K562 (cell line): ENCODE measurements around the gene DROSHA. TPM values are rescaled to one million over a fixed set of nuclear protein-coding genes. Genes with fewer than 3 reads are reported as not detected.
A peak's percentile ranks its signal among the peaks of the same experiment; 100 is the strongest.

Experiments
- ETS1 ChIP-seq: conservative IDR thresholded peaks from 2 replicates; pipeline ENCODE4 v1.6.1; 2011; ENCODE audit warnings: low read depth, mild to moderate bottlenecking, low read length; ENCODE audit not compliant: control insufficient read depth
- FIP1L1 ChIP-seq: fragments of 200-400 bp; formaldehyde crosslinking; IDR thresholded peaks from 2 replicates; pipeline ENCODE4 v1.6.1; 2018; ENCODE audit warnings: mild to moderate bottlenecking, low read depth, low read length; ENCODE audit not compliant: poor library complexity, severe bottlenecking
- FOXA3 ChIP-seq, 2 experiments: fragments of 450-650 bp in 1 of 2; sonication (generic) in 1 of 2; formaldehyde crosslinking; IDR thresholded peaks in 1 of 2; conservative IDR thresholded peaks in 1 of 2; 2 replicates each; pipeline versions ENCODE4 v1.4.0 to v1.8.0; 2020 to 2022; ENCODE audit warnings: mild to moderate bottlenecking in 2 of 2, missing genetic modification reagents in 1 of 2
- IRF1 ChIP-seq: sonication (generic); formaldehyde crosslinking; IDR thresholded peaks from 2 replicates; pipeline ENCODE4 v1.8.0; 2022; ENCODE audit warnings: missing genetic modification reagents, mild to moderate bottlenecking, borderline replicate concordance
- MYC ChIP-seq, 2 experiments: fragments of 250-450 bp in 1 of 2; sonication (Bioruptor Pico) in 1 of 2; IDR thresholded peaks; 2 replicates each; pipeline versions ENCODE4 v1.5.1 to v1.6.1; 2012 to 2021; ENCODE audit warnings: low read depth in 2 of 2, borderline replicate concordance in 1 of 2, improper control_type of control experiment in 1 of 2, low read length in 1 of 2, mild to moderate bottlenecking in 1 of 2, moderate library complexity in 1 of 2
- PKNOX1 ChIP-seq: fragments of 450-650 bp; IDR thresholded peaks from 2 replicates; pipeline ENCODE4 v1.6.1; 2016
- SPI1 ChIP-seq: IDR thresholded peaks from 2 replicates; pipeline ENCODE4 v1.6.1; 2011; ENCODE audit warnings: low read depth, low read length, control low read depth, borderline replicate concordance
- SUPT5H ChIP-seq: fragments of 450-650 bp; IDR thresholded peaks from 2 replicates; pipeline ENCODE4 v1.6.1; 2016
- ZBTB7A ChIP-seq: IDR thresholded peaks from 2 replicates; pipeline ENCODE4 v1.6.1; 2011; ENCODE audit warnings: low read depth, mild to moderate bottlenecking, low read length, moderate library complexity, borderline replicate concordance; ENCODE audit not compliant: control insufficient read depth
- ZNF707 ChIP-seq: fragments of 250-450 bp; sonication (Bioruptor Pico); conservative IDR thresholded peaks from 2 replicates; pipeline ENCODE4 v1.8.0; 2022; ENCODE audit warnings: inconsistent platforms, mild to moderate bottlenecking, moderate library complexity
- polyA plus RNA-seq, 8 experiments: library from polyadenylated mRNA; depleted of rRNA in 4 of 8; stranded (reverse) in 5 of 8; unstranded in 3 of 8; fragments of >200 nt; fragmentation: Nextera tagmentation in 2 of 8; fragmentation: Illumina TruSeq in 1 of 8; extraction: Ambion mirVana in 2 of 8; extraction: Trizol in 1 of 8; gene quantifications; 2 replicates each; pipeline versions ENCODE4 v1.2.1 to v1.2.3, GENCODE V29; 2011 to 2014; ENCODE audit warnings: inconsistent platforms in 1 of 8, missing spikeins in 1 of 8
- total RNA-seq, 7 experiments: library from RNA; depleted of rRNA in 6 of 7; stranded (reverse); fragments of >200 nt in 6 of 7; fragmentation: Illumina TruSeq in 2 of 7; extraction: Trizol in 2 of 7; gene quantifications; 2 replicates each; pipeline versions ENCODE4 v1.2.1 to v1.2.3, GENCODE V29; 2011 to 2021; ENCODE audit warnings: low replicate concordance in 1 of 7
- TF ChIP-seq, protein P1 (sequence below), 2 experiments: fragments of 450-650 bp in 1 of 2; sonication (generic) in 1 of 2; formaldehyde crosslinking in 1 of 2; IDR thresholded peaks; 2 replicates each; pipeline versions ENCODE4 v1.7.1 to v1.9.0; 2016 to 2022; ENCODE audit warnings: inconsistent platforms in 1 of 2, mild to moderate bottlenecking in 1 of 2, missing genetic modification reagents in 1 of 2

DROSHA gene
- total and polyA plus RNA-seq, 9 of the 15 experiments (the other 6 are each of a cell fraction or from before 2014, with no cell fraction given) = 52.5 to 109 (median 68.9) TPM

GRCh38 chr5:31531888-31532547 lies at the start of gene DROSHA, which contains the start of gene C5orf22 (continued):
- TF ChIP-seq, protein P1, sequence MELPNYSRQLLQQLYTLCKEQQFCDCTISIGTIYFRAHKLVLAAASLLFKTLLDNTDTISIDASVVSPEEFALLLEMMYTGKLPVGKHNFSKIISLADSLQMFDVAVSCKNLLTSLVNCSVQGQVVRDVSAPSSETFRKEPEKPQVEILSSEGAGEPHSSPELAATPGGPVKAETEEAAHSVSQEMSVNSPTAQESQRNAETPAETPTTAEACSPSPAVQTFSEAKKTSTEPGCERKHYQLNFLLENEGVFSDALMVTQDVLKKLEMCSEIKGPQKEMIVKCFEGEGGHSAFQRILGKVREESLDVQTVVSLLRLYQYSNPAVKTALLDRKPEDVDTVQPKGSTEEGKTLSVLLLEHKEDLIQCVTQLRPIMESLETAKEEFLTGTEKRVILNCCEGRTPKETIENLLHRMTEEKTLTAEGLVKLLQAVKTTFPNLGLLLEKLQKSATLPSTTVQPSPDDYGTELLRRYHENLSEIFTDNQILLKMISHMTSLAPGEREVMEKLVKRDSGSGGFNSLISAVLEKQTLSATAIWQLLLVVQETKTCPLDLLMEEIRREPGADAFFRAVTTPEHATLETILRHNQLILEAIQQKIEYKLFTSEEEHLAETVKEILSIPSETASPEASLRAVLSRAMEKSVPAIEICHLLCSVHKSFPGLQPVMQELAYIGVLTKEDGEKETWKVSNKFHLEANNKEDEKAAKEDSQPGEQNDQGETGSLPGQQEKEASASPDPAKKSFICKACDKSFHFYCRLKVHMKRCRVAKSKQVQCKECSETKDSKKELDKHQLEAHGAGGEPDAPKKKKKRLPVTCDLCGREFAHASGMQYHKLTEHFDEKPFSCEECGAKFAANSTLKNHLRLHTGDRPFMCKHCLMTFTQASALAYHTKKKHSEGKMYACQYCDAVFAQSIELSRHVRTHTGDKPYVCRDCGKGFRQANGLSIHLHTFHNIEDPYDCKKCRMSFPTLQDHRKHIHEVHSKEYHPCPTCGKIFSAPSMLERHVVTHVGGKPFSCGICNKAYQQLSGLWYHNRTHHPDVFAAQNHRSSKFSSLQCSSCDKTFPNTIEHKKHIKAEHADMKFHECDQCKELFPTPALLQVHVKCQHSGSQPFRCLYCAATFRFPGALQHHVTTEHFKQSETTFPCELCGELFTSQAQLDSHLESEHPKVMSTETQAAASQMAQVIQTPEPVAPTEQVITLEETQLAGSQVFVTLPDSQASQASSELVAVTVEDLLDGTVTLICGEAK (IDR thresholded peaks at IDR 0.05) = peak; percentile 96
- TF ChIP-seq, protein P1 (CRISPR knock-in tag; IDR thresholded peaks at IDR 0.05) = no peak
- TF ChIP-seq ETS1 (0 out of 2 replicates have a peak, but pooled peaks have one; percentile 69), SPI1 (peak; percentile 26; the same call in 1 of the 2 replicates), ZNF707 (CRISPR knock-in tag) (0 out of 2 replicates have a peak, but pooled peaks have one; percentile 23), SUPT5H (peak; percentile 91), FIP1L1 (peak; percentile 63), FOXA3 (CRISPR knock-in tag; conservative IDR thresholded peaks at IDR 0.05 in 1 of 2, IDR thresholded peaks at IDR 0.05 in 1 of 2) (peak in 1 of 2 experiments; percentile 71; a peak in 2 of 4 replicates), ZBTB7A (peak; percentile 62; the same call in 1 of the 2 replicates), MYC (IDR thresholded peaks at IDR 0.05; ENCODE audit: low read depth, low read length) (0 out of 2 replicates have a peak, but pooled peaks have one; percentile 12), MYC (CRISPR knock-in tag; IDR thresholded peaks at IDR 0.05; ENCODE audit: borderline replicate concordance, low read depth) (no peak), PKNOX1 (peak; percentile 99), IRF1 (no peak)
